ENCODE measurements around the gene FIG4.

GRCh38 chr6:109747221-109747620 lies 56.1 kb downstream of the FIG4 start:
- no peak for TF ChIP-seq EZH2phosphoT487 (conservative IDR thresholded peaks at IDR 0.05; ENCODE audit: low read length)
- TF ChIP-seq, protein P1, sequence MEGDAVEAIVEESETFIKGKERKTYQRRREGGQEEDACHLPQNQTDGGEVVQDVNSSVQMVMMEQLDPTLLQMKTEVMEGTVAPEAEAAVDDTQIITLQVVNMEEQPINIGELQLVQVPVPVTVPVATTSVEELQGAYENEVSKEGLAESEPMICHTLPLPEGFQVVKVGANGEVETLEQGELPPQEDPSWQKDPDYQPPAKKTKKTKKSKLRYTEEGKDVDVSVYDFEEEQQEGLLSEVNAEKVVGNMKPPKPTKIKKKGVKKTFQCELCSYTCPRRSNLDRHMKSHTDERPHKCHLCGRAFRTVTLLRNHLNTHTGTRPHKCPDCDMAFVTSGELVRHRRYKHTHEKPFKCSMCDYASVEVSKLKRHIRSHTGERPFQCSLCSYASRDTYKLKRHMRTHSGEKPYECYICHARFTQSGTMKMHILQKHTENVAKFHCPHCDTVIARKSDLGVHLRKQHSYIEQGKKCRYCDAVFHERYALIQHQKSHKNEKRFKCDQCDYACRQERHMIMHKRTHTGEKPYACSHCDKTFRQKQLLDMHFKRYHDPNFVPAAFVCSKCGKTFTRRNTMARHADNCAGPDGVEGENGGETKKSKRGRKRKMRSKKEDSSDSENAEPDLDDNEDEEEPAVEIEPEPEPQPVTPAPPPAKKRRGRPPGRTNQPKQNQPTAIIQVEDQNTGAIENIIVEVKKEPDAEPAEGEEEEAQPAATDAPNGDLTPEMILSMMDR (IDR thresholded peaks at IDR 0.05; ENCODE audit: insufficient read depth, low read length, poor library complexity, severe bottlenecking) = no peak

All from SU-DHL-6 (cell line).